DND-41 (cell line): ENCODE measurements around the gene GGNBP2.
A peak's percentile ranks its signal among the peaks of the same experiment; 100 is the strongest.

Source experiments
- ATAC-seq: fragments of 200-7000 bp; cut with Tn5 transposase; 3 replicates; pipeline ENCODE4 v1.9.1; 2021; ENCODE audit warnings: low read depth; ENCODE audit not compliant: insufficient read depth
- DNase-seq: peaks from one replicate; pipeline ENCODE4 v3.0.0-alpha.2; 2020
- H2AFZ ChIP-seq: 2 replicates; pipeline ENCODE4 v1.6.0; 2012; ENCODE audit warnings: low read depth, low read length
- H3K27ac ChIP-seq: 2 replicates; pipeline ENCODE4 v1.5.1; 2012; ENCODE audit warnings: low read length, inconsistent platforms
- H3K27me3 ChIP-seq: fragments of 200-600 bp; sonication (generic); 2 replicates; pipeline ENCODE4 v1.6.0; 2012; ENCODE audit warnings: low read length, mild to moderate bottlenecking, inconsistent platforms; ENCODE audit not compliant: insufficient read depth, poor library complexity
- H3K36me3 ChIP-seq: 2 replicates; pipeline ENCODE4 v1.5.1; 2012; ENCODE audit warnings: low read length, inconsistent platforms; ENCODE audit not compliant: insufficient read depth
- H3K4me1 ChIP-seq: 2 replicates; pipeline ENCODE4 v1.5.1; 2012; ENCODE audit warnings: mild to moderate bottlenecking, low read length; ENCODE audit not compliant: insufficient read depth
- H3K4me2 ChIP-seq: 2 replicates; pipeline ENCODE4 v1.6.0; 2012; ENCODE audit warnings: mild to moderate bottlenecking, moderate library complexity, low read length, inconsistent platforms; ENCODE audit not compliant: insufficient read depth
- H3K4me3 ChIP-seq, 2 experiments: fragments of 200-600 bp in 1 of 2; shearing (Covaris generic) in 1 of 2; 2 replicates each; pipeline ENCODE4 v1.5.1; 2012 to 2016; ENCODE audit warnings: inconsistent platforms in 2 of 2, low read length in 2 of 2, mild to moderate bottlenecking in 2 of 2, low read depth in 1 of 2, moderate library complexity in 1 of 2
- H3K79me2 ChIP-seq: 2 replicates; pipeline ENCODE4 v1.6.0; 2012; ENCODE audit warnings: low read length, inconsistent platforms; ENCODE audit not compliant: insufficient read depth
- H3K9ac ChIP-seq: 2 replicates; pipeline ENCODE4 v1.6.0; 2012; ENCODE audit warnings: low read depth, mild to moderate bottlenecking, inconsistent platforms, low read length, moderate library complexity
- H3K9me3 ChIP-seq: 2 replicates; pipeline ENCODE4 v1.5.1; 2012; ENCODE audit warnings: low read length, moderate library complexity, mild to moderate bottlenecking, inconsistent platforms; ENCODE audit not compliant: insufficient read depth, severe bottlenecking
- H4K20me1 ChIP-seq: 2 replicates; pipeline ENCODE4 v1.6.0; 2012; ENCODE audit warnings: low read length; ENCODE audit not compliant: insufficient read depth
- CTCF ChIP-seq: IDR thresholded peaks from 2 replicates; pipeline ENCODE4 v1.5.1; 2012; ENCODE audit warnings: borderline replicate concordance, low read length, moderate library complexity, mild to moderate bottlenecking; ENCODE audit not compliant: poor library complexity, severe bottlenecking; ENCODE audit errors: extremely low read depth
- EZH2 ChIP-seq: IDR thresholded peaks from 3 replicates; pipeline ENCODE4 v1.6.1; 2012; ENCODE audit warnings: borderline replicate concordance, low read depth, mild to moderate bottlenecking, moderate library complexity, low read length, inconsistent platforms; ENCODE audit not compliant: severe bottlenecking

The GGNBP2 gene

GRCh38 chr17:36586138-36586537 lies 41.4 kb downstream of the GGNBP2 start:
- TF ChIP-seq EZH2 (no peak), CTCF (no peak)
- H2AFZ ChIP-seq = no peak overlapping the region
- H3K27ac ChIP-seq = no peak overlapping the region
- H3K27me3 ChIP-seq = no peaks in the 10 kb centered on the region
- H3K79me2 ChIP-seq = 0 out of 2 replicates have a peak, but pooled peaks cover 4% of the 10 kb centered on the region
- no peaks in the 10 kb centered on the region for H3K9me3 ChIP-seq
- no peak overlapping the region for H3K4me2 ChIP-seq
- H3K4me1 ChIP-seq = peaks cover 3% of the 10 kb centered on the region
- ATAC-seq (no peak), DNase-seq (no peak)
- no peak overlapping the region for H3K4me3 ChIP-seq
- H3K36me3 ChIP-seq = peaks cover 84% of the 10 kb centered on the region
- peaks cover 3% of the 10 kb centered on the region; the same call in 1 of the 2 replicates for H4K20me1 ChIP-seq
- H3K9ac ChIP-seq = no peak overlapping the region

- peak; percentile 48; the same call in 2 of the 3 replicates for ATAC-seq
- H3K36me3 ChIP-seq = peaks cover 48% of the 10 kb centered on the region
- peak; percentile 31 for DNase-seq
- no peak overlapping the region for H2AFZ ChIP-seq
- peaks cover 6% of the 10 kb centered on the region; the same call in 1 of the 2 replicates for H3K79me2 ChIP-seq
- H3K27me3 ChIP-seq = no peaks in the 10 kb centered on the region
- no peak overlapping the region for H3K4me2 ChIP-seq
- no peak overlapping the region for H3K27ac ChIP-seq
- no peak overlapping the region for H3K9ac ChIP-seq
- H3K9me3 ChIP-seq = no peaks in the 10 kb centered on the region
- no peak overlapping the region for H3K4me3 ChIP-seq
- H4K20me1 ChIP-seq = peaks cover 3% of the 10 kb centered on the region; the same call in 1 of the 2 replicates
- TF ChIP-seq CTCF (no peak), EZH2 (no peak)
- peaks cover 24% of the 10 kb centered on the region for H3K4me1 ChIP-seq
Measured at GRCh38 chr17:36590082-36590481, 45.4 kb downstream of the GGNBP2 start.

GRCh38 chr17:36591434-36592315 lies 47.0 kb downstream of the GGNBP2 start, which contains the start of gene DHRS11:
DHRS11 (plus strand) TSS chr17:36591879; CDS start chr17:36592010, 131 bp downstream.
- Histone ChIP-seq H3K4me1 (peaks cover 24% of the 10 kb centered on the region), H4K20me1 (peaks cover 3% of the 10 kb centered on the region; the same call in 1 of the 2 replicates), H3K36me3 (peaks cover 32% of the 10 kb centered on the region), H2AFZ (peak within 1 kb of the TSS; percentile 85), H3K79me2 (peaks cover 6% of the 10 kb centered on the region; the same call in 1 of the 2 replicates), H3K27me3 (no peaks in the 10 kb centered on the region), H3K27ac (peak within 1 kb of the TSS; percentile 63), H3K9me3 (no peaks in the 10 kb centered on the region), H3K4me2 (peak within 1 kb of the TSS; percentile 84), H3K9ac (peak within 1 kb of the TSS; percentile 75), H3K4me3 (peak within 1 kb of the TSS; percentile 62 to 83)
- TF ChIP-seq EZH2 (no peak), CTCF (peak; percentile 24)
- DNase-seq (peak; percentile 83), ATAC-seq (peak; percentile 95)
